IPS-18c (cell line): Measurements from ENCODE around the gene FAM193B.

Source experiments
- H3K4me3 ChIP-seq: 2 replicates; pipeline ENCODE4 v1.7.0; 2013; ENCODE audit warnings: low read depth, mild to moderate bottlenecking, low read length, moderate library complexity; ENCODE audit not compliant: insufficient read depth
- H3K9me3 ChIP-seq: one replicate; pipeline ENCODE4 v1.6.1; 2013; ENCODE audit warnings: mild to moderate bottlenecking, low read length, moderate library complexity; ENCODE audit not compliant: control insufficient read depth, insufficient read depth

Gene FAM193B

GRCh38 chr5:177500685-177501522, 53.5 kb downstream of the FAM193B start:
- Histone ChIP-seq H3K9me3 (no peaks in the 10 kb centered on the region), H3K4me3 (no peak overlapping the region)

GRCh38 chr5:177499842-177500241, 54.5 kb downstream of the FAM193B start:
- no peak overlapping the region for H3K4me3 ChIP-seq

GRCh38 chr5:177498013-177498787, 56.2 kb downstream of the FAM193B start:
- Histone ChIP-seq H3K9me3 (no peaks in the 10 kb centered on the region), H3K4me3 (peak overlapping the region; percentile 57)

More at GRCh38 chr5:177499842-177500241, 54.5 kb downstream of the FAM193B start:
- H3K9me3 ChIP-seq, result no peaks in the 10 kb centered on the region

GRCh38 chr5:177497292-177498012, 56.9 kb downstream of the FAM193B start, which contains the start of gene PDLIM7:
PDLIM7 (minus strand) TSS chr5:177497604; CDS start chr5:177496512, 1,092 bp downstream.
- H3K4me3 ChIP-seq, result peak within 1 kb of the TSS; percentile 84

GRCh38 chr5:177496727-177497291, 57.6 kb downstream of the FAM193B start:
- no peaks in the 10 kb centered on the region for H3K9me3 ChIP-seq
- H3K4me3 ChIP-seq, result peak overlapping the region; percentile 84

More at GRCh38 chr5:177497292-177498012, 56.9 kb downstream of the FAM193B start, which contains the start of gene PDLIM7:
- no peaks in the 10 kb centered on the region for H3K9me3 ChIP-seq

GRCh38 chr5:177496070-177496726, 58.2 kb downstream of the FAM193B start:
- no peaks in the 10 kb centered on the region for H3K9me3 ChIP-seq
- peak overlapping the region; percentile 72 for H3K4me3 ChIP-seq

- peak overlapping the region; percentile 72 for H3K4me3 ChIP-seq
- no peaks in the 10 kb centered on the region for H3K9me3 ChIP-seq
Observed at GRCh38 chr5:177495243-177496060, 58.9 kb downstream of the FAM193B start.

- Histone ChIP-seq H3K9me3 (no peaks in the 10 kb centered on the region), H3K4me3 (peak overlapping the region; percentile 34; the same call in 1 of the 2 replicates)
Observed at GRCh38 chr5:177494346-177495195, 59.8 kb downstream of the FAM193B start.

- H3K4me3 ChIP-seq, result no peak overlapping the region
- no peaks in the 10 kb centered on the region for H3K9me3 ChIP-seq
Observed at GRCh38 chr5:177493795-177494345, 60.5 kb downstream of the FAM193B start.

GRCh38 chr5:177492841-177493240, 61.5 kb downstream of the FAM193B start:
- no peaks in the 10 kb centered on the region for H3K9me3 ChIP-seq
- H3K4me3 ChIP-seq, result no peak overlapping the region; the same call in 1 of the 2 replicates

GRCh38 chr5:177491983-177492746, 62.2 kb downstream of the FAM193B start:
- Histone ChIP-seq H3K9me3 (no peaks in the 10 kb centered on the region), H3K4me3 (no peak overlapping the region)

- Histone ChIP-seq H3K4me3 (no peak overlapping the region), H3K9me3 (no peaks in the 10 kb centered on the region)
Observed at GRCh38 chr5:177491429-177491945, 62.9 kb downstream of the FAM193B start.

- Histone ChIP-seq H3K9me3 (no peaks in the 10 kb centered on the region), H3K4me3 (no peak overlapping the region)
Observed at GRCh38 chr5:177490992-177491391, 63.4 kb downstream of the FAM193B start.
